Measurements from ENCODE around the gene PABPN1L.

GRCh38 chr16:88862968-88863367, 3.5 kb downstream of the PABPN1L start:
- TF ChIP-seq EZH2 (optimal IDR thresholded peaks at IDR 0.05; ENCODE audit: low read depth, low read length): no peak
- no peak for TF ChIP-seq CTCF (IDR thresholded peaks at IDR 0.05; ENCODE audit: low read length)
- TF ChIP-seq EZH2phosphoT487 (IDR thresholded peaks at IDR 0.05; ENCODE audit: low read length): no peak

Data from MM.1S (cell line).